ENCODE results near the gene ANKS1B.

- no peak for TF ChIP-seq CTCF (IDR thresholded peaks at IDR 0.05)
- TF ChIP-seq POLR2A (IDR thresholded peaks at IDR 0.05) = no peak
These were observed 1066.4 kb downstream of the ANKS1B start for GRCh38 chr12:98918176-98918863.
